ENCODE results near the gene DCAF16.

The DCAF16 gene

DNA sequence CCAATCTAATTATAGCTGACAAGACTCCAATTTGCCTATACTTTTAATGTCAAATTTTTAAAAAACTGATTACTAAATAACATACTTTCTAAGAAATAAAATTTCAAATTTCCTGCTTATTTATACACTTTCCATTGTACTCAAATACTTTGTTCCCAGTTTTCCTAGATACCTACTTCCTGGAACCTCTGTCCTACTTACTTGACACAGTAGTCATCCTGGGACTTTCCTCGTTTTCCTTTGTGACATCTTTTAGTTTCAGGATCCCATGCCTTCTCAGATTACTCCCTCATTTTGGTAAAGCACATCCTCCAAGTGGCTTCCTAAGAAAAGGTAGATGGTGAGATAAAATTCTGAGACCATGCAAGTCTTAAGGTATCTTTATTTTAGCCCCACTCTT lies 15.8 kb downstream of the DCAF16 start:
- Histone ChIP-seq H2BK120ac (ENCODE audit: low read depth, low read length) (no peak overlapping the region), H2AK5ac (ENCODE audit: low read length) (no peak overlapping the region), H3K23ac (ENCODE audit: low read length) (no peak overlapping the region), H3K4ac (ENCODE audit: low read depth, low read length) (no peak overlapping the region), H2BK15ac (replicated peaks; ENCODE audit: low read depth) (no peak overlapping the region), H3K4me3 (ENCODE audit: low read length) (no peak overlapping the region), H2BK5ac (ENCODE audit: low read length) (no peak overlapping the region), H4K5ac (ENCODE audit: low read length) (no peak overlapping the region), H3K56ac (ENCODE audit: low read length) (no peak overlapping the region), H4K8ac (ENCODE audit: low read depth, low read length) (no peak overlapping the region), H3K36me3 (ENCODE audit: control insufficient read depth, insufficient read depth, low read length) (no peaks in the 10 kb centered on the region), H3K4me1 (ENCODE audit: control insufficient read depth, low read depth, low read length) (no peaks in the 10 kb centered on the region), H3K79me2 (ENCODE audit: control insufficient read depth, insufficient read depth, low read length) (no peaks in the 10 kb centered on the region), H3K27ac (ENCODE audit: low read depth, low read length) (no peak overlapping the region), H3K27me3 (ENCODE audit: insufficient read depth, low read length, poor library complexity) (no peaks in the 10 kb centered on the region), H3K18ac (ENCODE audit: low read length) (no peak overlapping the region), H3K9ac (ENCODE audit: low read length) (no peak overlapping the region), H3K79me1 (ENCODE audit: low read length) (no peaks in the 10 kb centered on the region), H3K4me2 (ENCODE audit: low read length) (no peak overlapping the region)
- no CpG with 5 or more reads among the region's 1 CpG for WGBS (ENCODE audit: extremely low coverage, insufficient coverage, low lambda C conversion rate)
- DNase-seq = no peak

DNA sequence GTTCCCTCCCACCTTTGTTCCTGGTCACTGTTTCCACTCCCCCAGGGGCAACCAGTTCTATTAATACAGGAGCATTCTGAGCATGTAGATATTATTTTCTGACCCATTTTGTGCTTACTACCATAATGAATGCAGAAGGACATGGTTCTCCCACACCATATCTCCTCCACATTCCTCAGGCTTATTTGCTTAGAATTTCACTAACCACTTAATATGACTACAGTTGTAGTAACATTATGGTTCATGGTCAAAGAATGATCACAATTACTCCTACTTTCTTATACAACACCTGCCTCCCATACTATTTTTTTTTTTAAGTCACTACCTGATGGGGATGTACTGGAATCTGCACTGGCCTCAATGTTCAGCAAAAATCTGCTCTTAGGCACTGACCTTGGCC lies 21.6 kb downstream of the DCAF16 start:
- no peak overlapping the region for H3K56ac ChIP-seq (ENCODE audit: low read length)
- DNase-seq = no peak
- no peak overlapping the region for H2BK5ac ChIP-seq (ENCODE audit: low read length)
- no peaks in the 10 kb centered on the region for H3K79me1 ChIP-seq (ENCODE audit: low read length)
- no peak overlapping the region for H3K9ac ChIP-seq (ENCODE audit: low read length)
- no peaks in the 10 kb centered on the region for H3K79me2 ChIP-seq (ENCODE audit: control insufficient read depth, insufficient read depth, low read length)
- no peak overlapping the region for H3K4ac ChIP-seq (ENCODE audit: low read depth, low read length)
- no peak overlapping the region for H3K23ac ChIP-seq (ENCODE audit: low read length)
- H2BK120ac ChIP-seq (ENCODE audit: low read depth, low read length) = no peak overlapping the region
- H3K4me2 ChIP-seq (ENCODE audit: low read length) = no peak overlapping the region
- no peaks in the 10 kb centered on the region for H3K4me1 ChIP-seq (ENCODE audit: control insufficient read depth, low read depth, low read length)
- no peak overlapping the region for H2BK15ac ChIP-seq (replicated peaks; ENCODE audit: low read depth)
- no peak overlapping the region for H4K5ac ChIP-seq (ENCODE audit: low read length)
- no peak overlapping the region for H3K4me3 ChIP-seq (ENCODE audit: low read length)
- no peak overlapping the region for H4K8ac ChIP-seq (ENCODE audit: low read depth, low read length)
- H3K18ac ChIP-seq (ENCODE audit: low read length) = no peak overlapping the region
- H3K27me3 ChIP-seq (ENCODE audit: insufficient read depth, low read length, poor library complexity) = no peaks in the 10 kb centered on the region
- no peaks in the 10 kb centered on the region for H3K36me3 ChIP-seq (ENCODE audit: control insufficient read depth, insufficient read depth, low read length)
- H2AK5ac ChIP-seq (ENCODE audit: low read length) = no peak overlapping the region
- no peak overlapping the region for H3K27ac ChIP-seq (ENCODE audit: low read depth, low read length)

DNA sequence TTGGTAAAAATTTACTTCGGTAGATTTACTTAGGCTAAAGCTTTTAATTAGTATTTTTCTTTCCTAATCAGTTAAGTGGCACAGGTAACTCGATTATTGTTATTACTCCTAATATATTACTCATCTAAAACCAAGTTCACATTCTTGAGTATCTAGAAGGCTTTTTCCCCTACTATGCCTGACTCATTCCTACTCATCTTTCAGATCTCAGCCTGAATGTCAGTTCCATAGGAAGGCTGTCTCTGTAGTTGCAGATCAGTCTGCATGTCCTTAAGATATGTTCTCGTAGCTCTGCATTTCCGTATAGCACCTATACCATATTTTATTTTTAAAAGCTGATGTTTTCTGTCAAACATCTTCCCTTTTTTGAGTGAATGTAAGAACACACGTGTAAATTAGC lies 23.2 kb downstream of the DCAF16 start:
- Histone ChIP-seq H3K4me3 (ENCODE audit: low read length) (no peak overlapping the region), H3K79me2 (ENCODE audit: control insufficient read depth, insufficient read depth, low read length) (no peaks in the 10 kb centered on the region), H3K23ac (ENCODE audit: low read length) (no peak overlapping the region), H3K4me2 (ENCODE audit: low read length) (no peak overlapping the region), H3K4me1 (ENCODE audit: control insufficient read depth, low read depth, low read length) (no peaks in the 10 kb centered on the region), H2BK15ac (replicated peaks; ENCODE audit: low read depth) (no peak overlapping the region), H3K79me1 (ENCODE audit: low read length) (no peaks in the 10 kb centered on the region), H4K8ac (ENCODE audit: low read depth, low read length) (no peak overlapping the region), H3K18ac (ENCODE audit: low read length) (no peak overlapping the region), H3K9ac (ENCODE audit: low read length) (no peak overlapping the region), H3K36me3 (ENCODE audit: control insufficient read depth, insufficient read depth, low read length) (no peaks in the 10 kb centered on the region), H2BK120ac (ENCODE audit: low read depth, low read length) (no peak overlapping the region), H3K27me3 (ENCODE audit: insufficient read depth, low read length, poor library complexity) (peaks cover under 1% of the 10 kb centered on the region), H3K56ac (ENCODE audit: low read length) (no peak overlapping the region), H4K5ac (ENCODE audit: low read length) (no peak overlapping the region), H2BK5ac (ENCODE audit: low read length) (no peak overlapping the region), H3K27ac (ENCODE audit: low read depth, low read length) (no peak overlapping the region), H3K4ac (ENCODE audit: low read depth, low read length) (no peak overlapping the region), H2AK5ac (ENCODE audit: low read length) (no peak overlapping the region)
- DNase-seq = peak; percentile 30
- WGBS (ENCODE audit: extremely low coverage, insufficient coverage, low lambda C conversion rate) = no CpG with 5 or more reads among the region's 5 CpGs

DNA sequence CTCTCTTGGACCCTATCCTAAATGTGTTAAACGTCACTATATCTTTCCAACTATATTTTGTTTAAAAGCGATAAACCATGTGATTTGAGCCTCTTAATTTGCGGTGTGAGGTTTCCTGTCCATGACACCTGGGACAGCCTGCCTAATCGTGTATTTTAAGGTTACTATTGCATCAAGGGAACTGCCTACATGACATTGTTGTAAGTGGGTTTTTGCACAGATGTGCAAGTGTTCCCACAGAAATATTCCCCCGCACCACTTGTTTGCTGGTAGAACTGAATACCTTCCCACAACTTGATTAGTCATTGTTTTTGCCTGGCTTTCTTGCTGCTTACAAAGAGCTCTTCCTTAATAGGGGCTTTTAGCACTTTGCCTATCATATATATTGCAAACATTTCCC lies 24.0 kb downstream of the DCAF16 start:
- Histone ChIP-seq H2BK15ac (replicated peaks; ENCODE audit: low read depth) (no peak overlapping the region), H3K36me3 (ENCODE audit: control insufficient read depth, insufficient read depth, low read length) (no peaks in the 10 kb centered on the region), H3K4me2 (ENCODE audit: low read length) (no peak overlapping the region), H4K5ac (ENCODE audit: low read length) (no peak overlapping the region), H3K56ac (ENCODE audit: low read length) (no peak overlapping the region), H3K4ac (ENCODE audit: low read depth, low read length) (no peak overlapping the region), H3K23ac (ENCODE audit: low read length) (no peak overlapping the region), H3K18ac (ENCODE audit: low read length) (no peak overlapping the region), H2AK5ac (ENCODE audit: low read length) (no peak overlapping the region), H3K79me1 (ENCODE audit: low read length) (no peaks in the 10 kb centered on the region), H3K27ac (ENCODE audit: low read depth, low read length) (no peak overlapping the region), H3K4me3 (ENCODE audit: low read length) (no peak overlapping the region), H3K9ac (ENCODE audit: low read length) (no peak overlapping the region), H3K27me3 (ENCODE audit: insufficient read depth, low read length, poor library complexity) (peaks cover 7% of the 10 kb centered on the region), H2BK120ac (ENCODE audit: low read depth, low read length) (no peak overlapping the region), H2BK5ac (ENCODE audit: low read length) (no peak overlapping the region), H3K79me2 (ENCODE audit: control insufficient read depth, insufficient read depth, low read length) (no peaks in the 10 kb centered on the region), H3K4me1 (ENCODE audit: control insufficient read depth, low read depth, low read length) (no peaks in the 10 kb centered on the region), H4K8ac (ENCODE audit: low read depth, low read length) (no peak overlapping the region)
- no peak for DNase-seq
- WGBS (ENCODE audit: extremely low coverage, insufficient coverage, low lambda C conversion rate) = no CpG with 5 or more reads among the region's 5 CpGs

DNA sequence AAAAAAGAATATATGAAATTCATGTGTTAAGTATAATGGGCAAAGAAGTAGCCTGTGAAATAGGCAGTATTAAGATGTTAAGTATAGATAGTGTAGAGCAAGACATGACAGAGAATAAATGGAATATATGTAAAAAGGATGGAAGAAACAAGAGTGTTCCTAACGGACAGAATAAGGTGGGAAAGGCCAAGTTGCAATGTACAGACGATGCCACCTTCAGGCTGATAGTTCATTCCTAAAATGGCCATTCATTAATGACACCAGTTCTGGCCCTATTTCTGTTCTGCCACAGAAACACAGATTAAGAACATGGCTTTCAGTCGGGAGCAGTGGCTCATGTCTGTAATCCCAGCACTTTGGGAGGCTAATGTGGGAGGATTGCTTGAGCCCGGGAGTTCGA lies 24.7 kb downstream of the DCAF16 start:
- Histone ChIP-seq H4K8ac (ENCODE audit: low read depth, low read length) (no peak overlapping the region), H3K36me3 (ENCODE audit: control insufficient read depth, insufficient read depth, low read length) (no peaks in the 10 kb centered on the region), H3K23ac (ENCODE audit: low read length) (no peak overlapping the region), H3K9ac (ENCODE audit: low read length) (no peak overlapping the region), H3K18ac (ENCODE audit: low read length) (no peak overlapping the region), H3K79me1 (ENCODE audit: low read length) (no peaks in the 10 kb centered on the region), H2BK15ac (replicated peaks; ENCODE audit: low read depth) (no peak overlapping the region), H3K4me1 (ENCODE audit: control insufficient read depth, low read depth, low read length) (no peaks in the 10 kb centered on the region), H3K79me2 (ENCODE audit: control insufficient read depth, insufficient read depth, low read length) (no peaks in the 10 kb centered on the region), H4K5ac (ENCODE audit: low read length) (no peak overlapping the region), H2BK120ac (ENCODE audit: low read depth, low read length) (no peak overlapping the region), H3K4me2 (ENCODE audit: low read length) (no peak overlapping the region), H2AK5ac (ENCODE audit: low read length) (no peak overlapping the region), H3K4me3 (ENCODE audit: low read length) (no peak overlapping the region), H2BK5ac (ENCODE audit: low read length) (no peak overlapping the region), H3K56ac (ENCODE audit: low read length) (no peak overlapping the region), H3K4ac (ENCODE audit: low read depth, low read length) (no peak overlapping the region), H3K27me3 (ENCODE audit: insufficient read depth, low read length, poor library complexity) (peaks cover 14% of the 10 kb centered on the region), H3K27ac (ENCODE audit: low read depth, low read length) (no peak overlapping the region)
- no CpG with 5 or more reads among the region's 5 CpGs for WGBS (ENCODE audit: extremely low coverage, insufficient coverage, low lambda C conversion rate)
- no peak for DNase-seq

All from mesendoderm (in vitro differentiated cells).